ENCODE results near the gene NRP1. TPM values are rescaled to one million over a fixed set of nuclear protein-coding genes. Genes with fewer than 3 reads are reported as not detected.

The NRP1 gene
- total and polyA plus RNA-seq, 4 donors: 19.2 to 221 (median 82.2) TPM

- Histone ChIP-seq H3K9me3 (ENCODE audit: control insufficient read depth, low read length) (no peaks in the 10 kb centered on the region), H3K36me3 (ENCODE audit: control insufficient read depth in 1 of 2, insufficient read depth in 2 of 2, low read length in 1 of 2) (peaks cover 0 to 5% of the 10 kb centered on the region in 2 donors), H3K4me3 (ENCODE audit: low read length in 2 of 2) (no peak overlapping the region), H3K27me3 (ENCODE audit: control insufficient read depth in 1 of 2, insufficient read depth in 2 of 2, low read length in 1 of 2) (no peaks in the 10 kb centered on the region), H3K4me1 (ENCODE audit: control insufficient read depth in 1 of 2, insufficient read depth in 2 of 2, low read length in 2 of 2) (peaks cover 0 to 4% of the 10 kb centered on the region in 2 donors), H3K27ac (ENCODE audit: low read depth in 1 of 2, low read length in 2 of 2) (no peak overlapping the region)
- intact Hi-C loops (cut with DNase I): loop anchor here (5.0 kb wide), 3 partner anchors 142 to 1452 kb away; partner anchors contain the start of gene NRP1 (in 2 of the 2)
- ATAC-seq (ENCODE audit: low FRiP score) (no peak), DNase-seq (no peak)
- WGBS, 2 donors: 88 to 90% methylated on average over 1 of the region's 1 CpG
Observed at GRCh38 chr10:33190406-33190805, 144.1 kb downstream of the NRP1 start.

- intact Hi-C loops (cut with DNase I): loop anchor here (5.0 kb wide), 3 partner anchors 142 to 1452 kb away; partner anchors contain the start of gene NRP1 (in 2 of the 2)
- peaks cover 0 to 4% of the 10 kb centered on the region in 2 donors for H3K4me1 ChIP-seq (ENCODE audit: control insufficient read depth in 1 of 2, insufficient read depth in 2 of 2, low read length in 2 of 2)
- WGBS, 2 donors: 85 to 87% methylated on average over 8 of the region's 8 CpGs
- H3K4me3 ChIP-seq (ENCODE audit: low read length in 2 of 2): no peak overlapping the region
- H3K27ac ChIP-seq (ENCODE audit: low read depth in 1 of 2, low read length in 2 of 2): no peak overlapping the region
- DNase-seq (no peak), ATAC-seq (ENCODE audit: low FRiP score) (no peak)
- no peaks in the 10 kb centered on the region for H3K27me3 ChIP-seq (ENCODE audit: control insufficient read depth in 1 of 2, insufficient read depth in 2 of 2, low read length in 1 of 2)
- peaks cover 0 to 5% of the 10 kb centered on the region in 2 donors for H3K36me3 ChIP-seq (ENCODE audit: control insufficient read depth in 1 of 2, insufficient read depth in 2 of 2, low read length in 1 of 2)
- no peaks in the 10 kb centered on the region for H3K9me3 ChIP-seq (ENCODE audit: control insufficient read depth, low read length)
Observed at GRCh38 chr10:33189808-33190207, 144.7 kb downstream of the NRP1 start.

- Histone ChIP-seq H3K4me1 (ENCODE audit: control insufficient read depth in 1 of 2, insufficient read depth in 2 of 2, low read length in 2 of 2) (peaks cover 0 to 4% of the 10 kb centered on the region in 2 donors), H3K36me3 (ENCODE audit: control insufficient read depth in 1 of 2, insufficient read depth in 2 of 2, low read length in 1 of 2) (peaks cover 0 to 5% of the 10 kb centered on the region in 2 donors), H3K27me3 (ENCODE audit: control insufficient read depth in 1 of 2, insufficient read depth in 2 of 2, low read length in 1 of 2) (no peaks in the 10 kb centered on the region), H3K4me3 (ENCODE audit: low read length in 2 of 2) (no peak overlapping the region), H3K27ac (ENCODE audit: low read depth in 1 of 2, low read length in 2 of 2) (no peak overlapping the region), H3K9me3 (ENCODE audit: control insufficient read depth, low read length) (no peaks in the 10 kb centered on the region)
- intact Hi-C loops (cut with DNase I): no loop called here
- DNase-seq: no peak
- ATAC-seq (ENCODE audit: low FRiP score): no peak
- 88 to 89% methylated on average over 6 of the region's 6 CpGs for WGBS, 2 donors
Observed at GRCh38 chr10:33189363-33189762, 145.1 kb downstream of the NRP1 start.

GRCh38 chr10:33187427-33187999 lies 147.0 kb downstream of the NRP1 start:
- H3K36me3 ChIP-seq (ENCODE audit: control insufficient read depth in 1 of 2, insufficient read depth in 2 of 2, low read length in 1 of 2): peaks cover 0 to 5% of the 10 kb centered on the region in 2 donors
- 79 to 84% methylated on average over 9 of the region's 9 CpGs for WGBS, 2 donors
- no peak for ATAC-seq (ENCODE audit: low FRiP score)

GRCh38 chr10:33186150-33186549 lies 148.3 kb downstream of the NRP1 start:
- Histone ChIP-seq H3K4me3 (ENCODE audit: low read length in 2 of 2) (no peak overlapping the region), H3K27ac (ENCODE audit: low read depth in 1 of 2, low read length in 2 of 2) (no peak overlapping the region), H3K27me3 (ENCODE audit: control insufficient read depth in 1 of 2, insufficient read depth in 2 of 2, low read length in 1 of 2) (no peaks in the 10 kb centered on the region), H3K9me3 (ENCODE audit: control insufficient read depth, low read length) (no peaks in the 10 kb centered on the region), H3K4me1 (ENCODE audit: control insufficient read depth in 1 of 2, insufficient read depth in 2 of 2, low read length in 2 of 2) (no peaks in the 10 kb centered on the region), H3K36me3 (ENCODE audit: control insufficient read depth in 1 of 2, insufficient read depth in 2 of 2, low read length in 1 of 2) (peaks cover 0 to 5% of the 10 kb centered on the region in 2 donors)
- intact Hi-C loops (cut with DNase I): no loop called here
- DNase-seq (no peak), ATAC-seq (ENCODE audit: low FRiP score) (no peak)
- 83 to 93% methylated on average over 7 of the region's 7 CpGs for WGBS, 2 donors

More at GRCh38 chr10:33187427-33187999, 147.0 kb downstream of the NRP1 start:
- no peaks in the 10 kb centered on the region for H3K9me3 ChIP-seq (ENCODE audit: control insufficient read depth, low read length)
- DNase-seq: no peak
- intact Hi-C loops (cut with DNase I): no loop called here
- H3K27me3 ChIP-seq (ENCODE audit: control insufficient read depth in 1 of 2, insufficient read depth in 2 of 2, low read length in 1 of 2): no peaks in the 10 kb centered on the region
- H3K4me3 ChIP-seq (ENCODE audit: low read length in 2 of 2): no peak overlapping the region
- H3K4me1 ChIP-seq (ENCODE audit: control insufficient read depth in 1 of 2, insufficient read depth in 2 of 2, low read length in 2 of 2): no peaks in the 10 kb centered on the region
- no peak overlapping the region for H3K27ac ChIP-seq (ENCODE audit: low read depth in 1 of 2, low read length in 2 of 2)

GRCh38 chr10:33183655-33184054 lies 150.8 kb downstream of the NRP1 start:
- ATAC-seq (ENCODE audit: low FRiP score): no peak
- WGBS, 2 donors: 68 to 74% methylated on average over 1 of the region's 1 CpG
- H3K27ac ChIP-seq (ENCODE audit: low read depth in 1 of 2, low read length in 2 of 2): no peak overlapping the region
- no peak overlapping the region for H3K4me3 ChIP-seq (ENCODE audit: low read length in 2 of 2)
- no peaks in the 10 kb centered on the region for H3K27me3 ChIP-seq (ENCODE audit: control insufficient read depth in 1 of 2, insufficient read depth in 2 of 2, low read length in 1 of 2)
- peaks cover 0 to 5% of the 10 kb centered on the region in 2 donors for H3K36me3 ChIP-seq (ENCODE audit: control insufficient read depth in 1 of 2, insufficient read depth in 2 of 2, low read length in 1 of 2)
- intact Hi-C loops (cut with DNase I): no loop called here
- H3K4me1 ChIP-seq (ENCODE audit: control insufficient read depth in 1 of 2, insufficient read depth in 2 of 2, low read length in 2 of 2): peaks cover 0 to 2% of the 10 kb centered on the region in 2 donors
- no peaks in the 10 kb centered on the region for H3K9me3 ChIP-seq (ENCODE audit: control insufficient read depth, low read length)
- no peak for DNase-seq

- no peaks in the 10 kb centered on the region for H3K27me3 ChIP-seq (ENCODE audit: control insufficient read depth in 1 of 2, insufficient read depth in 2 of 2, low read length in 1 of 2)
- intact Hi-C loops (cut with DNase I): no loop called here
- no peak overlapping the region for H3K4me3 ChIP-seq (ENCODE audit: low read length in 2 of 2)
- no peak for DNase-seq
- peak overlapping the region in 1 of 2 donors; percentile 26 for H3K27ac ChIP-seq (ENCODE audit: low read depth in 1 of 2, low read length in 2 of 2)
- WGBS, 2 donors: 53 to 59% methylated on average over 3 of the region's 3 CpGs
- no peak for ATAC-seq (ENCODE audit: low FRiP score)
- H3K9me3 ChIP-seq (ENCODE audit: control insufficient read depth, low read length): no peaks in the 10 kb centered on the region
- peaks cover 0 to 2% of the 10 kb centered on the region in 2 donors for H3K4me1 ChIP-seq (ENCODE audit: control insufficient read depth in 1 of 2, insufficient read depth in 2 of 2, low read length in 2 of 2)
- peaks cover 0 to 5% of the 10 kb centered on the region in 2 donors for H3K36me3 ChIP-seq (ENCODE audit: control insufficient read depth in 1 of 2, insufficient read depth in 2 of 2, low read length in 1 of 2)
Observed at GRCh38 chr10:33180921-33181320, 153.5 kb downstream of the NRP1 start.

- WGBS, 2 donors: 81 to 87% methylated on average over 5 of the region's 5 CpGs
- H3K9me3 ChIP-seq (ENCODE audit: control insufficient read depth, low read length): no peaks in the 10 kb centered on the region
- peaks cover 0 to 2% of the 10 kb centered on the region in 2 donors for H3K4me1 ChIP-seq (ENCODE audit: control insufficient read depth in 1 of 2, insufficient read depth in 2 of 2, low read length in 2 of 2)
- intact Hi-C loops (cut with DNase I): no loop called here
- H3K36me3 ChIP-seq (ENCODE audit: control insufficient read depth in 1 of 2, insufficient read depth in 2 of 2, low read length in 1 of 2): peaks cover 0 to under 1% of the 10 kb centered on the region in 2 donors
- DNase-seq (no peak), ATAC-seq (ENCODE audit: low FRiP score) (no peak)
- H3K27me3 ChIP-seq (ENCODE audit: control insufficient read depth in 1 of 2, insufficient read depth in 2 of 2, low read length in 1 of 2): no peaks in the 10 kb centered on the region
- peak overlapping the region in 1 of 2 donors; percentile 26 for H3K27ac ChIP-seq (ENCODE audit: low read depth in 1 of 2, low read length in 2 of 2)
- no peak overlapping the region for H3K4me3 ChIP-seq (ENCODE audit: low read length in 2 of 2)
Observed at GRCh38 chr10:33180390-33180789, 154.1 kb downstream of the NRP1 start.

- H3K27me3 ChIP-seq (ENCODE audit: control insufficient read depth in 1 of 2, insufficient read depth in 2 of 2, low read length in 1 of 2): no peaks in the 10 kb centered on the region
- no peak for ATAC-seq (ENCODE audit: low FRiP score)
- peak overlapping the region; percentile 8 to 78 for H3K27ac ChIP-seq (ENCODE audit: low read depth in 1 of 2, low read length in 2 of 2)
- H3K4me1 ChIP-seq (ENCODE audit: control insufficient read depth in 1 of 2, insufficient read depth in 2 of 2, low read length in 2 of 2): peaks cover 0 to 2% of the 10 kb centered on the region in 2 donors
- intact Hi-C loops (cut with DNase I): no loop called here
- H3K36me3 ChIP-seq (ENCODE audit: control insufficient read depth in 1 of 2, insufficient read depth in 2 of 2, low read length in 1 of 2): no peaks in the 10 kb centered on the region
- H3K9me3 ChIP-seq (ENCODE audit: control insufficient read depth, low read length): no peaks in the 10 kb centered on the region
- 7 to 14% methylated on average over 8 of the region's 8 CpGs for WGBS, 2 donors
- no peak overlapping the region for H3K4me3 ChIP-seq (ENCODE audit: low read length in 2 of 2)
- no peak for DNase-seq
Observed at GRCh38 chr10:33179067-33179466, 155.4 kb downstream of the NRP1 start.
